HCT116 (cell line): Measurements from ENCODE around the gene KCNG1. TPM values are rescaled to one million over a fixed set of nuclear protein-coding genes. Genes with fewer than 3 reads are reported as not detected.

Experiments used
- ATAC-seq: fragments of 200-7000 bp; cut with Tn5 transposase; 2 replicates; pipeline ENCODE4 v1.9.1; 2020; ENCODE audit warnings: mild to moderate bottlenecking, moderate library complexity
- BruUV-seq: library from RNA; stranded (reverse); fragments of 400-500 nt; replicated peaks from 2 replicates; lab custom pipeline; 2021; lab: Mats Ljungman, UMichigan
- CTCF ChIA-PET: fragments of 300-600 bp; sonication (Branson Sonifier 250); formaldehyde crosslinking; loops from one replicate; lab custom pipeline; 2021; ENCODE audit warnings: antibody characterized with exemption; lab: Charles Lee
- POLR2A ChIA-PET: fragments of 300-600, 350-600 bp; sonication (Branson Sonifier 250); formaldehyde crosslinking; loops from one replicate; lab custom pipeline; 2021; ENCODE audit warnings: antibody characterized with exemption; lab: Charles Lee
- RAD21 ChIA-PET, 2 experiments: fragments of 300-600 bp; sonication (Branson Sonifier 250); formaldehyde crosslinking; loops; one replicate each; lab custom pipeline; 2023; ENCODE audit warnings: low total read pairs in 2 of 2; ENCODE audit not compliant: uncharacterized antibody in 2 of 2, unreplicated experiment in 2 of 2, low non-redundant PET in 1 of 2; lab: Charles Lee
- DNase-seq: peaks from one replicate; pipeline ENCODE4 v3.0.0-alpha.2; 2010; ENCODE audit warnings: low read depth, low spot score
- H2AFZ ChIP-seq: fragments of 200-600 bp; shearing (Covaris generic), sonication (generic); 2 replicates; pipeline ENCODE4 v1.6.1; 2017; ENCODE audit warnings: low read depth, mixed run types, mixed read lengths, antibody characterized with exemption, low read length; ENCODE audit not compliant: poor library complexity, severe bottlenecking
- H3K27ac ChIP-seq: 2 replicates; pipeline ENCODE4 v1.5.1; 2012; ENCODE audit warnings: low read depth, low read length
- H3K27me3 ChIP-seq: fragments of 200-600 bp; sonication (generic); 2 replicates; pipeline ENCODE4 v1.6.1; 2016; ENCODE audit warnings: mixed run types, low read length, mixed read lengths; ENCODE audit not compliant: insufficient read depth
- H3K36me3 ChIP-seq, 2 experiments: fragments of 200-500 bp in 1 of 2; fragments of 200-600 bp in 1 of 2; sonication (Bioruptor generic) in 1 of 2; sonication (generic) in 1 of 2; 2 replicates each; pipeline versions ENCODE4 v1.5.1 to v1.6.1; 2014 to 2016; ENCODE audit warnings: low read length in 2 of 2, inconsistent platforms in 1 of 2, mixed read lengths in 1 of 2, mixed run types in 1 of 2; ENCODE audit not compliant: insufficient read depth in 2 of 2, control insufficient read depth in 1 of 2
- H3K4me1 ChIP-seq, 2 experiments: fragments of 200-600 bp in 1 of 2; sonication (generic) in 1 of 2; 2 replicates each; pipeline versions ENCODE4 v1.5.1 to v1.6.1; 2012 to 2017; ENCODE audit warnings: low read length in 2 of 2, inconsistent platforms in 1 of 2, mild to moderate bottlenecking in 1 of 2, mixed read lengths in 1 of 2, mixed run types in 1 of 2, moderate library complexity in 1 of 2; ENCODE audit not compliant: insufficient read depth in 2 of 2, control insufficient read depth in 1 of 2
- H3K4me2 ChIP-seq: fragments of 200-600 bp; sonication (generic); 2 replicates; pipeline ENCODE4 v1.6.1; 2017; ENCODE audit warnings: mixed run types, low read length, mixed read lengths
- H3K4me3 ChIP-seq, 2 experiments: fragments of 200-600 bp in 1 of 2; sonication (generic) in 1 of 2; replicated peaks in 1 of 2; 2 replicates each; pipeline ENCODE4 v1.5.1; 2011 to 2016; ENCODE audit warnings: low read length in 2 of 2, control low read depth in 1 of 2, low read depth in 1 of 2, mild to moderate bottlenecking in 1 of 2, mixed read lengths in 1 of 2, mixed run types in 1 of 2
- H3K79me2 ChIP-seq: fragments of 200-600 bp; sonication (generic); 2 replicates; pipeline ENCODE4 v1.6.1; 2017; ENCODE audit warnings: mild to moderate bottlenecking, mixed run types, low read length, moderate library complexity, mixed read lengths; ENCODE audit not compliant: insufficient read depth
- H3K9ac ChIP-seq: fragments of 200-600 bp; sonication (generic); 2 replicates; pipeline ENCODE4 v1.6.1; 2016; ENCODE audit warnings: low read length, mixed read lengths
- H3K9me2 ChIP-seq: fragments of 200-600 bp; sonication (generic), shearing (Covaris generic); 2 replicates; pipeline ENCODE4 v1.6.1; 2017; ENCODE audit warnings: mixed run types, mild to moderate bottlenecking, moderate library complexity; ENCODE audit not compliant: insufficient read depth
- H3K9me3 ChIP-seq, 2 experiments: fragments of 200-500 bp in 1 of 2; fragments of 200-600 bp in 1 of 2; sonication (Bioruptor generic) in 1 of 2; sonication (generic) in 1 of 2; 2 replicates each; pipeline ENCODE4 v1.6.1; 2014 to 2017; ENCODE audit warnings: low read length in 2 of 2, mixed read lengths in 2 of 2, inconsistent platforms in 1 of 2, low read depth in 1 of 2, mild to moderate bottlenecking in 1 of 2, mixed run types in 1 of 2, moderate library complexity in 1 of 2; ENCODE audit not compliant: control insufficient read depth in 1 of 2, insufficient read depth in 1 of 2
- H4K20me1 ChIP-seq: fragments of 200-600 bp; sonication (generic), shearing (Covaris generic); 2 replicates; pipeline ENCODE4 v1.6.1; 2017; ENCODE audit warnings: mixed run types, mild to moderate bottlenecking, moderate library complexity; ENCODE audit not compliant: insufficient read depth
- CTCF ChIP-seq, 3 experiments: fragments of 200-600 bp in 1 of 3; sonication (generic) in 1 of 3; IDR thresholded peaks in 2 of 3; conservative IDR thresholded peaks in 1 of 3; 2 replicates each; pipeline ENCODE4 v1.5.1; 2012 to 2017; ENCODE audit warnings: low read depth in 2 of 3, low read length in 2 of 3, antibody characterized with exemption in 1 of 3, borderline replicate concordance in 1 of 3, control low read depth in 1 of 3, mild to moderate bottlenecking in 1 of 3, mixed read lengths in 1 of 3, mixed run types in 1 of 3, moderate library complexity in 1 of 3; ENCODE audit not compliant: insufficient read depth in 1 of 3
- ELF1 ChIP-seq: IDR thresholded peaks from 2 replicates; pipeline ENCODE4 v1.6.1; 2012; ENCODE audit warnings: low read depth, borderline replicate concordance
- EZH2 ChIP-seq: fragments of 200-600 bp; sonication (generic); IDR thresholded peaks from 2 replicates; pipeline ENCODE4 v1.6.1; 2017; ENCODE audit warnings: antibody characterized with exemption, mixed run types
- EZH2phosphoT487 ChIP-seq: fragments of 200-600 bp; IDR thresholded peaks from 2 replicates; pipeline ENCODE4 v1.6.1; 2018; ENCODE audit warnings: antibody characterized with exemption, borderline replicate concordance
- FOSL1 ChIP-seq: IDR thresholded peaks from 2 replicates; pipeline ENCODE4 v1.6.1; 2012; ENCODE audit warnings: low read depth
- JUND ChIP-seq: IDR thresholded peaks from 2 replicates; pipeline ENCODE4 v1.6.1; 2012
- MAX ChIP-seq: IDR thresholded peaks from 2 replicates; pipeline ENCODE4 v1.6.1; 2012
- POLR2A ChIP-seq: IDR thresholded peaks from 2 replicates; pipeline ENCODE4 v1.7.0; 2011; ENCODE audit warnings: borderline replicate concordance; ENCODE audit not compliant: insufficient read depth, insufficient read length; ENCODE audit errors: extremely low read depth
- POLR2AphosphoS5 ChIP-seq: IDR thresholded peaks from 2 replicates; pipeline ENCODE4 v1.6.1; 2011; ENCODE audit warnings: mild to moderate bottlenecking, low read depth, low read length, moderate library complexity
- RAD21 ChIP-seq: IDR thresholded peaks from 2 replicates; pipeline ENCODE4 v1.6.1; 2012; ENCODE audit warnings: low read depth, mild to moderate bottlenecking
- SIN3A ChIP-seq: IDR thresholded peaks from 2 replicates; pipeline ENCODE4 v1.6.1; 2012; ENCODE audit warnings: low read depth
- SP1 ChIP-seq: IDR thresholded peaks from 2 replicates; pipeline ENCODE4 v1.6.1; 2012; ENCODE audit warnings: low read depth
- TCF7L2 ChIP-seq: IDR thresholded peaks from 2 replicates; pipeline ENCODE4 v1.7.0; 2011; ENCODE audit warnings: borderline replicate concordance, inconsistent platforms; ENCODE audit not compliant: insufficient read depth, insufficient read length; ENCODE audit errors: extremely low read depth
- YY1 ChIP-seq: IDR thresholded peaks from 2 replicates; pipeline ENCODE4 v1.6.1; 2011; ENCODE audit warnings: low read length, low read depth, moderate library complexity, mild to moderate bottlenecking; ENCODE audit not compliant: insufficient replicate concordance; ENCODE audit errors: extremely low read depth
- intact Hi-C: fragments of 100-400 bp; cut with micrococcal nuclease; formaldehyde crosslinking; loops from 2 replicates; pipeline ENCODE4 v1.10.0; 2022
- total RNA-seq: library from RNA; stranded (reverse); gene quantifications from one replicate; pipeline ENCODE4 v1.2.1, GENCODE V29; 2021; ENCODE audit not compliant: unreplicated experiment
- TF ChIP-seq, protein P1 (sequence below): IDR thresholded peaks from 2 replicates; pipeline ENCODE4 v1.6.1; 2012

Gene KCNG1
- total RNA-seq, 1 experiment from 2014 or later, result 54.6 TPM

- H3K27me3 ChIP-seq, result no peaks in the 10 kb centered on the region
- ChIA-PET RAD21 (no interaction called here), CTCF (interaction anchor here (1.0 to 1.9 kb wide), 5 partner anchors 24 to 163 kb away, joined by 3 to 7 read pairs (median 5); partner anchors contain the start of gene BCAS4), POLR2A (interaction anchor here (0.8 to 2.3 kb wide), 7 partner anchors 8 to 163 kb away, joined by 3 to 9 read pairs (median 4); partner anchors contain the start of genes ADNP and BCAS4)
- H3K9me3 ChIP-seq, result no peaks in the 10 kb centered on the region
- H3K79me2 ChIP-seq, result peaks cover 85% of the 10 kb centered on the region
- H3K36me3 ChIP-seq, result peaks cover 7 to 23% of the 10 kb centered on the region in 2 experiments; a peak in 3 of 4 replicates
- H3K4me3 ChIP-seq, result peak within 1 kb of the TSS; percentile 60 to 77
- peak within 1 kb of the TSS; percentile 66 for H3K27ac ChIP-seq
- no TSS peak for BruUV-seq
- ATAC-seq (peak; percentile 85), DNase-seq (no peak)
- H3K4me2 ChIP-seq, result peak within 1 kb of the TSS; percentile 82
- H4K20me1 ChIP-seq, result peaks cover 28% of the 10 kb centered on the region; the same call in 1 of the 2 replicates
- H3K4me1 ChIP-seq, result peaks cover 14 to 19% of the 10 kb centered on the region in 2 experiments
- no peak for TF ChIP-seq FOSL1
- TF ChIP-seq SP1, result no peak; the same call in 1 of the 2 replicates
- TF ChIP-seq JUND, result no peak
- TF ChIP-seq SIN3A, result peak; percentile 68
- TF ChIP-seq MAX, result no peak
- TF ChIP-seq, protein P1, sequence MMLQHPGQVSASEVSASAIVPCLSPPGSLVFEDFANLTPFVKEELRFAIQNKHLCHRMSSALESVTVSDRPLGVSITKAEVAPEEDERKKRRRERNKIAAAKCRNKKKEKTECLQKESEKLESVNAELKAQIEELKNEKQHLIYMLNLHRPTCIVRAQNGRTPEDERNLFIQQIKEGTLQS, result no peak
- peak; percentile 85 for TF ChIP-seq YY1
- TF ChIP-seq CTCF (IDR thresholded peaks at IDR 0.05 in 2 of 3, conservative IDR thresholded peaks at IDR 0.05 in 1 of 3; ENCODE audit: borderline replicate concordance in 1 of 3, insufficient read depth in 1 of 3, low read depth in 2 of 3, low read length in 2 of 3), result no peak
- TF ChIP-seq RAD21, result no peak
- TF ChIP-seq POLR2A, result peak; percentile 82
- no peak; the same call in none of the 2 replicates for TF ChIP-seq ELF1
- TF ChIP-seq TCF7L2, result peak; percentile 16
- peak; percentile 95 for TF ChIP-seq POLR2AphosphoS5
- TF ChIP-seq EZH2phosphoT487, result no peak
- no peak for TF ChIP-seq EZH2
- TF ChIP-seq, all 23 proteins: peak for 5
- intact Hi-C loops, result no loop called here
- peak within 1 kb of the TSS; percentile 96 for H3K9ac ChIP-seq
- peak within 1 kb of the TSS; percentile 80 for H2AFZ ChIP-seq
- no peaks in the 10 kb centered on the region for H3K9me2 ChIP-seq
Observed at GRCh38 chr20:50957798-50958614, 64.9 kb downstream of the KCNG1 start, which contains the start of gene DPM1. Gene DPM1, minus strand, starts transcription at chr20:50958532. Its CDS starts 9 bp downstream, at chr20:50958523.
